ENCODE data around the gene PPP1R12C. TPM values are rescaled to one million over a fixed set of nuclear protein-coding genes. Genes with fewer than 3 reads are reported as not detected.

The PPP1R12C gene
- total RNA-seq, 2 experiments from 2014 or later: 123 to 136 TPM

GRCh38 chr19:55103190-55103589 lies 14.2 kb downstream of the PPP1R12C start:
- intact Hi-C loops (cut with DNase I, micrococcal nuclease): no loop called here
- ATAC-seq (ENCODE audit: poor library complexity) (no peak), DNase-seq (no peak)
- peaks cover 45% of the 10 kb centered on the region for H3K36me3 Mint-ChIP-seq (ENCODE audit: low read depth)
- Histone ChIP-seq H3K36me3 (ENCODE audit: insufficient read depth, low read length) (peaks cover 38% of the 10 kb centered on the region), H3K27ac (ENCODE audit: low read depth in 1 of 2, low read length in 2 of 2) (no peak overlapping the region), H3K9me3 (ENCODE audit: control insufficient read depth in 1 of 2, insufficient read depth in 1 of 2, low read length in 2 of 2) (peaks cover 0 to 11% of the 10 kb centered on the region in 2 experiments), H3K4me1 (ENCODE audit: insufficient read depth, low read length) (no peaks in the 10 kb centered on the region), H3K27me3 (ENCODE audit: control insufficient read depth in 1 of 2, insufficient read depth in 2 of 2, low read length in 2 of 2) (no peaks in the 10 kb centered on the region), H3K4me3 (ENCODE audit: low read length) (no peak overlapping the region)
- ChIA-PET CTCF (no interaction called here), POLR2A (interaction anchor here (0.6 kb wide), 1 partner anchor 152 kb away, joined by 3 read pairs; no protein-coding TSS in a partner anchor)
- H3K27ac Mint-ChIP-seq: no peak overlapping the region
- H3K27me3 Mint-ChIP-seq: no peaks in the 10 kb centered on the region
- no peaks in the 10 kb centered on the region for H3K4me1 Mint-ChIP-seq (ENCODE audit: low read depth)
- no peaks in the 10 kb centered on the region for H3K9me3 Mint-ChIP-seq
- no peak overlapping the region for H3K4me3 Mint-ChIP-seq
- TF ChIP-seq CTCF (IDR thresholded peaks at IDR 0.05): no peak

GRCh38 chr19:55101261-55101660 lies 16.2 kb downstream of the PPP1R12C start:
- peaks cover 0 to 11% of the 10 kb centered on the region in 2 experiments for H3K9me3 ChIP-seq (ENCODE audit: control insufficient read depth in 1 of 2, insufficient read depth in 1 of 2, low read length in 2 of 2)
- Mint-ChIP-seq H3K4me3 (no peak overlapping the region), H3K4me1 (ENCODE audit: low read depth) (no peaks in the 10 kb centered on the region), H3K27me3 (no peaks in the 10 kb centered on the region), H3K27ac (no peak overlapping the region), H3K36me3 (ENCODE audit: low read depth) (peaks cover 41% of the 10 kb centered on the region), H3K9me3 (no peaks in the 10 kb centered on the region)
- no peak overlapping the region for H3K27ac ChIP-seq (ENCODE audit: low read depth in 1 of 2, low read length in 2 of 2)
- peaks cover 39% of the 10 kb centered on the region for H3K36me3 ChIP-seq (ENCODE audit: insufficient read depth, low read length)
- no peak overlapping the region for H3K4me3 ChIP-seq (ENCODE audit: low read length)
- H3K27me3 ChIP-seq (ENCODE audit: control insufficient read depth in 1 of 2, insufficient read depth in 2 of 2, low read length in 2 of 2): no peaks in the 10 kb centered on the region
- no peaks in the 10 kb centered on the region for H3K4me1 ChIP-seq (ENCODE audit: insufficient read depth, low read length)
- TF ChIP-seq CTCF (IDR thresholded peaks at IDR 0.05): no peak
- CTCF ChIA-PET: no interaction called here
- intact Hi-C loops (cut with DNase I, micrococcal nuclease): no loop called here
- DNase-seq: no peak
- no peak for ATAC-seq (ENCODE audit: poor library complexity)
- POLR2A ChIA-PET: no interaction called here

- Mint-ChIP-seq H3K36me3 (ENCODE audit: low read depth) (peaks cover 35% of the 10 kb centered on the region), H3K27me3 (no peaks in the 10 kb centered on the region), H3K4me3 (no peak overlapping the region), H3K9me3 (no peaks in the 10 kb centered on the region), H3K27ac (no peak overlapping the region), H3K4me1 (ENCODE audit: low read depth) (no peaks in the 10 kb centered on the region)
- peaks cover 0 to 11% of the 10 kb centered on the region in 2 experiments for H3K9me3 ChIP-seq (ENCODE audit: control insufficient read depth in 1 of 2, insufficient read depth in 1 of 2, low read length in 2 of 2)
- intact Hi-C loops (cut with DNase I, micrococcal nuclease): no loop called here
- ATAC-seq (ENCODE audit: poor library complexity): no peak
- ChIA-PET CTCF (no interaction called here), POLR2A (no interaction called here)
- no peak overlapping the region for H3K4me3 ChIP-seq (ENCODE audit: low read length)
- H3K27me3 ChIP-seq (ENCODE audit: control insufficient read depth in 1 of 2, insufficient read depth in 2 of 2, low read length in 2 of 2): no peaks in the 10 kb centered on the region
- no peak overlapping the region for H3K27ac ChIP-seq (ENCODE audit: low read depth in 1 of 2, low read length in 2 of 2)
- H3K4me1 ChIP-seq (ENCODE audit: insufficient read depth, low read length): no peaks in the 10 kb centered on the region
- H3K36me3 ChIP-seq (ENCODE audit: insufficient read depth, low read length): peaks cover 50% of the 10 kb centered on the region
- TF ChIP-seq CTCF (IDR thresholded peaks at IDR 0.05): no peak
- no peak for DNase-seq
Measured at GRCh38 chr19:55099557-55100506, 17.6 kb downstream of the PPP1R12C start.

All from CD4-positive, alpha-beta T cell (primary cell).